MM.1S (cell line): ENCODE results near the gene ZNF398.

Experiments
- EZH2 ChIP-seq: fragments of 300-600 bp; sonication (generic); optimal IDR thresholded peaks from 2 replicates; pipeline ENCODE3; 2017; ENCODE audit warnings: low read depth, mild to moderate bottlenecking, antibody characterized with exemption, low read length, mixed read lengths
- EZH2phosphoT487 ChIP-seq: fragments of 300-600 bp; sonication (generic); IDR thresholded peaks from 2 replicates; pipeline ENCODE4 v1.6.1; 2018; ENCODE audit warnings: antibody characterized with exemption, low read length
- TF ChIP-seq, protein P1 (sequence below): fragments of 300-600 bp; sonication (generic); IDR thresholded peaks from 2 replicates; pipeline ENCODE4 v1.5.1; 2016; ENCODE audit warnings: antibody characterized with exemption, low read length, mixed read lengths

DNA sequence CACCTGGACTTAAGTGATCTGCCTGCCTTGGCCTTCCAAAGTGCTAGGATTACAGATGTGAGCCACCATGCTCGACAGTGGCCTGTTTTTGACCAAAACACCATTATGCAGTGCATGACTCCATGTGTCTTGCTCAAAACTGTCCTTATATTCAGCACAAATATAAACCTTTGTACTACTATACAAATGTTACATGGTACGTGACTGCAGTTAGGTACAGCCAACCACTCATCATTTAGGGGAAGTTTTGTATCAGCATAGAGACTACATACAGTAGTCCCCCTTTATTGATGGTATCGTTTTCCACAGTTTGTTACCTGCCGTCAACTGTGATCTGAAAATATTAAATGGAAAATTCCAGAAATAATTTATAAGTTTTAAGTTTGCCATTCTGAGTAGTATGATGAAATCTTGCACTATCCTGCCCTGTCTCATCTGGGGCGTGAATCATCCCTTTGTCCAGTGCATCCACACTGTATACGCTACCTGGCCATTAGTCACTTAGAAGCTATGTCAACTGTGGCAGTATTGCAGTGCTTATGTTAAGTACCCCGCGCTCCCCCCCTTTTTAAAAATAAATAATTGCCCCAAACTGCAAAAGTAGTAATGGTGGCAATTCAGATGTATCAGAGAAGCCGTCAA lies 24.8 kb downstream of the ZNF398 start:
- TF ChIP-seq, protein P1, sequence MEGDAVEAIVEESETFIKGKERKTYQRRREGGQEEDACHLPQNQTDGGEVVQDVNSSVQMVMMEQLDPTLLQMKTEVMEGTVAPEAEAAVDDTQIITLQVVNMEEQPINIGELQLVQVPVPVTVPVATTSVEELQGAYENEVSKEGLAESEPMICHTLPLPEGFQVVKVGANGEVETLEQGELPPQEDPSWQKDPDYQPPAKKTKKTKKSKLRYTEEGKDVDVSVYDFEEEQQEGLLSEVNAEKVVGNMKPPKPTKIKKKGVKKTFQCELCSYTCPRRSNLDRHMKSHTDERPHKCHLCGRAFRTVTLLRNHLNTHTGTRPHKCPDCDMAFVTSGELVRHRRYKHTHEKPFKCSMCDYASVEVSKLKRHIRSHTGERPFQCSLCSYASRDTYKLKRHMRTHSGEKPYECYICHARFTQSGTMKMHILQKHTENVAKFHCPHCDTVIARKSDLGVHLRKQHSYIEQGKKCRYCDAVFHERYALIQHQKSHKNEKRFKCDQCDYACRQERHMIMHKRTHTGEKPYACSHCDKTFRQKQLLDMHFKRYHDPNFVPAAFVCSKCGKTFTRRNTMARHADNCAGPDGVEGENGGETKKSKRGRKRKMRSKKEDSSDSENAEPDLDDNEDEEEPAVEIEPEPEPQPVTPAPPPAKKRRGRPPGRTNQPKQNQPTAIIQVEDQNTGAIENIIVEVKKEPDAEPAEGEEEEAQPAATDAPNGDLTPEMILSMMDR: no peak
- TF ChIP-seq EZH2 (no peak), EZH2phosphoT487 (no peak)
